GM15510 (cell line): ENCODE results near the gene ORM1.

ENCODE experiments used
- POLR2A ChIP-seq: IDR thresholded peaks from 3 replicates; pipeline ENCODE4 v1.6.1; 2011; ENCODE audit warnings: borderline replicate concordance; ENCODE audit not compliant: insufficient read length; ENCODE audit errors: extremely low read depth

ORM1 gene

GRCh38 chr9:114365194-114365593 lies 42.3 kb downstream of the ORM1 start:
- TF ChIP-seq POLR2A = no peak

- no peak for TF ChIP-seq POLR2A
These were observed 43.6 kb downstream of the ORM1 start for GRCh38 chr9:114366334-114367128.

- no peak for TF ChIP-seq POLR2A
These were observed 44.5 kb downstream of the ORM1 start for GRCh38 chr9:114367366-114367765.

- no peak for TF ChIP-seq POLR2A
These were observed 45.1 kb downstream of the ORM1 start for GRCh38 chr9:114367772-114368569.

GRCh38 chr9:114369216-114370130 lies 46.6 kb downstream of the ORM1 start:
- TF ChIP-seq POLR2A = no peak

GRCh38 chr9:114370251-114370967 lies 47.5 kb downstream of the ORM1 start:
- TF ChIP-seq POLR2A = no peak

GRCh38 chr9:114370968-114371320 lies 48.0 kb downstream of the ORM1 start:
- no peak for TF ChIP-seq POLR2A

- TF ChIP-seq POLR2A = no peak
These were observed 48.5 kb downstream of the ORM1 start for GRCh38 chr9:114371343-114371944.

GRCh38 chr9:114371973-114372917 lies 49.3 kb downstream of the ORM1 start:
- TF ChIP-seq POLR2A = peak; percentile 27

GRCh38 chr9:114372921-114373448 lies 50.1 kb downstream of the ORM1 start:
- TF ChIP-seq POLR2A = peak; percentile 45

GRCh38 chr9:114373960-114374730 lies 51.2 kb downstream of the ORM1 start:
- no peak for TF ChIP-seq POLR2A

GRCh38 chr9:114374936-114375335 lies 52.0 kb downstream of the ORM1 start:
- TF ChIP-seq POLR2A = no peak

- TF ChIP-seq POLR2A = no peak
These were observed 52.7 kb downstream of the ORM1 start for GRCh38 chr9:114375386-114376175.
